ENCODE measurements around the gene SERPINE1. TPM values are rescaled to one million over a fixed set of nuclear protein-coding genes. Genes with fewer than 3 reads are reported as not detected.

SERPINE1 gene
- total RNA-seq, 1 donor from 2014 or later = not detected

DNA sequence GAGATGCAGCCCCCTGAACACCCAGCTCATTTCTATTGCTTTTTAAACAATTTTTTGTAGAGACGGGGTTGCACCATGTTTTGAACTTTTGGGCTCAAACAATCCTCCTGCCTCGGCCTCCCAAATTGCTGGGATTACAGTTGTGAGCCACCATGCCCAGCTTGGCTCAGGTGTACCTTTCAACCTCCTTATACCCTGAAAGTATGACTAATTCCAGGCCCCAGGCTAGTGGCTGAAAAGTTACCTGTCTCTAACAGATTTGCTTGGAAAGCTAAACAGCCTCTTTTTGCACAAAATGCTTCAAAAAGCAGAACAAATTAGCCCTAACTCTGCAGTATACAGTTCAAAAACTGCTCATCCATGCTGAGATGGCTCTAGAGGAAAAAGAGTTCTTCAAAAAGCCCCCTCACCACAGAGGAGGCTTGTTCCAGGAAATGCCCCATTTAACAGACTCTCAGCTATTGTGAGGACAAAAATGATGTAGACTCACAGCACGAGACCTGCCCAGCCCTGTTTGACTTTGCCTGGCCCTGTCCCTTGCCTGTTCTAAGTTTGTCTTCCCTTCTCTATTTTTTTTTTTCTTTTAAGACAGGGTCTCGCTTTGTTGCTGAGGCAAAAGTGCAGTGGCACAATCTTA, 14.0 kb downstream of the SERPINE1 start:
- H3K4me1 Mint-ChIP-seq = peaks cover 23% of the 10 kb centered on the region
- intact Hi-C loops (cut with micrococcal nuclease) = no loop called here
- ATAC-seq (ENCODE audit: low read depth) (no peak), DNase-seq (no peak)
- no peak overlapping the region for H3K27ac Mint-ChIP-seq
- H3K9me3 Mint-ChIP-seq = no peaks in the 10 kb centered on the region
- H3K27me3 Mint-ChIP-seq = peaks cover 17% of the 10 kb centered on the region
- ChIA-PET POLR2A (interaction anchor here (1.2 kb wide), 1 partner anchor 36 kb away, joined by 5 read pairs; no protein-coding TSS in a partner anchor), CTCF (interaction anchor here (1.1 to 6.7 kb wide), 4 partner anchors 51 to 144 kb away, joined by 3 to 111 read pairs (median 4); no protein-coding TSS in a partner anchor)
- no peak overlapping the region for H3K4me3 Mint-ChIP-seq
- TF ChIP-seq, protein P1, sequence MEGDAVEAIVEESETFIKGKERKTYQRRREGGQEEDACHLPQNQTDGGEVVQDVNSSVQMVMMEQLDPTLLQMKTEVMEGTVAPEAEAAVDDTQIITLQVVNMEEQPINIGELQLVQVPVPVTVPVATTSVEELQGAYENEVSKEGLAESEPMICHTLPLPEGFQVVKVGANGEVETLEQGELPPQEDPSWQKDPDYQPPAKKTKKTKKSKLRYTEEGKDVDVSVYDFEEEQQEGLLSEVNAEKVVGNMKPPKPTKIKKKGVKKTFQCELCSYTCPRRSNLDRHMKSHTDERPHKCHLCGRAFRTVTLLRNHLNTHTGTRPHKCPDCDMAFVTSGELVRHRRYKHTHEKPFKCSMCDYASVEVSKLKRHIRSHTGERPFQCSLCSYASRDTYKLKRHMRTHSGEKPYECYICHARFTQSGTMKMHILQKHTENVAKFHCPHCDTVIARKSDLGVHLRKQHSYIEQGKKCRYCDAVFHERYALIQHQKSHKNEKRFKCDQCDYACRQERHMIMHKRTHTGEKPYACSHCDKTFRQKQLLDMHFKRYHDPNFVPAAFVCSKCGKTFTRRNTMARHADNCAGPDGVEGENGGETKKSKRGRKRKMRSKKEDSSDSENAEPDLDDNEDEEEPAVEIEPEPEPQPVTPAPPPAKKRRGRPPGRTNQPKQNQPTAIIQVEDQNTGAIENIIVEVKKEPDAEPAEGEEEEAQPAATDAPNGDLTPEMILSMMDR (IDR thresholded peaks at IDR 0.05) = no peak
- H3K36me3 Mint-ChIP-seq (ENCODE audit: low read depth) = no peaks in the 10 kb centered on the region

DNA sequence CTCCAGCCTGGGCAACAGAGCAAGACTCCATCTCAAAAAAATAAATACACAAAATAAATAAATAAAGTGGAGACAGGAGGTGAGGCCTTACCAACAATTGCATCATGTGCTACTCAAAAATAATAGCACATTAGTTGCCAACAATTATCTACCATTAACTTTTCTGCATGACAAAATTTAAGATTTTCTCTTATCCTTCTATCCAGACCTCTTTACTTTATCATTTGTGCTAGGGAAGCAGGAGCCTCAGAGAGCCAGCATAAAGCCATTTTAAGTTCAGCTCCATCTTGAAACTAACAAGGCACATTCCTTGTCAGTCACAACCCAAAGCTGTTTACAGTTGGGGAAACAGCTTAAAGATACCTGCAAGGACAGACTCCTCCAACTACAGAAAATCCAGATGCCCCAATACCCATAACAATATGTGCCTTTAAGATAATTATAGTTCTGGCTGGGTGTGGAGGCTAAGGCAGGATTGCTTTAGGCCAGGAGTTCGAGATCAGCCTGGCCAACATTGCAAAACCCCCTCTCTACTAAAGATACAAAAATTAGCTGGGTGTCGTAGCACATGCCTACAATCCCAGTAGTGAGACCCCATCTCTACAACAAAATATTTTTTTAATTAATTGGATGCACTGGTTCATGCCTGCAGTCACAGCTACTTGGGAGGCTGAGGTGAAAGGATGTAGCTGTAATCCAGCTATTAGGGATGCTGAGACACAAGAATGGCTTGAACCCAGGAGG, 25.2 kb downstream of the SERPINE1 start:
- H3K4me1 Mint-ChIP-seq = peaks cover 13% of the 10 kb centered on the region
- no peak overlapping the region for H3K27ac Mint-ChIP-seq
- CTCF ChIA-PET = interaction anchor here (2.4 to 2.8 kb wide), 2 partner anchors 8 to 41 kb away, joined by 6 to 20 read pairs; no protein-coding TSS in a partner anchor
- POLR2A ChIA-PET = interaction anchor here (0.5 to 0.6 kb wide), 3 partner anchors 22 to 31 kb away, joined by 3 to 8 read pairs (median 4); no protein-coding TSS in a partner anchor
- peaks cover 4% of the 10 kb centered on the region for H3K36me3 Mint-ChIP-seq (ENCODE audit: low read depth)
- no peaks in the 10 kb centered on the region for H3K9me3 Mint-ChIP-seq
- no peak for DNase-seq
- intact Hi-C loops (cut with micrococcal nuclease) = no loop called here
- TF ChIP-seq, protein P1 (IDR thresholded peaks at IDR 0.05) = no peak
- no peak for ATAC-seq (ENCODE audit: low read depth)
- peaks cover 11% of the 10 kb centered on the region for H3K27me3 Mint-ChIP-seq
- no peak overlapping the region for H3K4me3 Mint-ChIP-seq

DNA sequence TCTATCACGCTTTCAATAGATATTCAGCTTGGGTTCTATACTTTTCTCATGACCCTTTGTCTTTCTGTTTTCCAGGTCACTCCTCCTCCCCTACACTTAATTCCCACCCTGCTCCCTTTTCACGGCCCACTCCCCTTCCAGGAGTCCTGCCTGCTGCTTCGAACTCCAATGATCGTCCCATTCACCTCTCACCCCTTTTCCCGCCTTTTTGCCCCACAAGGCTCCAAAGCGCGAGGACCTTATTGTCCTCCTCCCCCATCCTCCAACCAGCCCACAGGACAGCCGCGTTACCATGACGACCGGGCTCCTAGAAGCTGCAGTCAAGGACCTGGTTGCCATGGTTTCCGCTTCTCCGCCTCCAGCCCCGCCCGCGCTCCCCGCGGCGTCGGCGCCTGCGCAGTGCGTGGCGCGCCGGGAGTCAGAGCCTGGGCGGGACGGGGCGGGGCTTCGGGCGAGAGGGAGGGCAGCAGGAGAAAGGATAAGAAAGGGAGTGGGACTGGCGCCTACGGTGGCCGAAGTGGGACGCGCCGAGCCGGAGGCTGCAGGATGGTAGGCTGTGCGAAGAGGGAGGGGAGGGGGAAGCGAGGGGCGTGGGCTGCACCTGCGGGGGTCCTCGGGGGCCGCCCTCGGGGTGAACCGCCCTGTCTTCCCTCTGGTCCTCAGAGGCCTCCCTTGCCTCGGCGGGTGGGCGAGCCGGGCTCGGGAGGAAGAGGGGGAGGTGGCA, 27.2 kb downstream of the SERPINE1 start, which contains the start of gene AP1S1:
Gene AP1S1 (plus strand): TSS at position 508 of the 724 bp plus-strand sequence. CDS start 39 bp downstream, at position 547.
- peak; percentile 94 for ATAC-seq (ENCODE audit: low read depth)
- intact Hi-C loops (cut with micrococcal nuclease) = loop anchor here (1.0 kb wide), 2 partner anchors 11 to 16 kb away; partner anchors contain the start of gene VGF
- H3K36me3 Mint-ChIP-seq (ENCODE audit: low read depth) = peaks cover 12% of the 10 kb centered on the region
- ChIA-PET POLR2A (interaction anchor here (0.6 to 0.9 kb wide), 2 partner anchors 15 to 98 kb away, joined by 3 read pairs; no protein-coding TSS in a partner anchor), CTCF (interaction anchor here (2.4 to 2.8 kb wide), 2 partner anchors 11 to 39 kb away, joined by 6 to 20 read pairs; no protein-coding TSS in a partner anchor)
- TF ChIP-seq, protein P1 (IDR thresholded peaks at IDR 0.05) = no peak
- DNase-seq = peak; percentile 83
- peaks cover 13% of the 10 kb centered on the region for H3K4me1 Mint-ChIP-seq
- H3K27me3 Mint-ChIP-seq = peaks cover 6% of the 10 kb centered on the region
- peak within 1 kb of the TSS; percentile 83 for H3K4me3 Mint-ChIP-seq
- H3K9me3 Mint-ChIP-seq = no peaks in the 10 kb centered on the region
- peak within 1 kb of the TSS; percentile 74 for H3K27ac Mint-ChIP-seq

DNA sequence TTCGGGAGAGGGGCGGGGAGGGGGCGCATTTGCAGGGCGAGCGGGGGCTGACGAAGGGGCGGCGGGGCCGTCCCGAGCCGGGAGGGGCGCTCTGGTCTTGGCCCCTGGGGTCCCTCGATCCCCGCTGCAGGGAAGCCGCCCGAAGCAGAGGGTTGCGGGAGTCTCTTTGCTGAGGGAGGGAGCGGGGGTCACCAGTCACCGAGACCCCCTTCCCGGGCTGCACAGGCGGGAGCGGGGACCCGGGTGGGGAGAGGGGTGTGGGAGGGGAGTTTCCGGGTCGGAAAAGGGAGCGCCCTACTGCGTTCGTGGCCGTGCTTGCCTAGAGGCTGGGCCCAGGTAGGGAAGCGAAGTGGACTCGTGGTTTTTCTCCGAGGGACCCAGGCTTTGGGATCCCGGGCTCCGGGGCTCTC, 27.8 kb downstream of the SERPINE1 start:
- peaks cover 12% of the 10 kb centered on the region for H3K36me3 Mint-ChIP-seq (ENCODE audit: low read depth)
- TF ChIP-seq, protein P1 (IDR thresholded peaks at IDR 0.05) = no peak
- DNase-seq (no peak), ATAC-seq (ENCODE audit: low read depth) (peak; percentile 18)
- H3K27ac Mint-ChIP-seq = no peak overlapping the region
- H3K4me3 Mint-ChIP-seq = peak overlapping the region; percentile 83
- POLR2A ChIA-PET = interaction anchor here (0.9 kb wide), 1 partner anchor 97 kb away, joined by 3 read pairs; no protein-coding TSS in a partner anchor
- peaks cover 13% of the 10 kb centered on the region for H3K4me1 Mint-ChIP-seq
- H3K9me3 Mint-ChIP-seq = no peaks in the 10 kb centered on the region
- intact Hi-C loops (cut with micrococcal nuclease) = loop anchor here (1.0 kb wide), 2 partner anchors 11 to 16 kb away; partner anchors contain the start of gene VGF
- peaks cover under 1% of the 10 kb centered on the region for H3K27me3 Mint-ChIP-seq
- CTCF ChIA-PET = no interaction called here

Data from activated B cell treated with CpG ODN at 0.5 μM for 24 hours (primary cell).